GM19324 (cell line): ENCODE results near the gene SRSF8.
"Not testable (repeated sequence)": the region's sequence is repeated elsewhere in the genome, so short reads cannot be mapped to it uniquely, and the experiment has no call there.

Experiments
- ATAC-seq: cut with Tn5 transposase; IDR thresholded peaks from one replicate; pipeline ENCODE4 v1.9.1; 2021; ENCODE audit warnings: mild to moderate bottlenecking, moderate library complexity; ENCODE audit not compliant: unreplicated experiment, low FRiP score

Gene SRSF8

GRCh38 chr11:95093548-95093947, 26.8 kb downstream of the SRSF8 start:
- ATAC-seq: no peak

- peak; percentile 76 for ATAC-seq
These were observed 29.3 kb downstream of the SRSF8 start for GRCh38 chr11:95095858-95096587.

- ATAC-seq: no peak
These were observed 30.5 kb downstream of the SRSF8 start for GRCh38 chr11:95097209-95097608.

GRCh38 chr11:95098826-95099225, 32.1 kb downstream of the SRSF8 start:
- ATAC-seq: no peak

GRCh38 chr11:95100191-95100648, 33.5 kb downstream of the SRSF8 start:
- ATAC-seq: no peak

- ATAC-seq: no peak
These were observed 34.3 kb downstream of the SRSF8 start for GRCh38 chr11:95100856-95101507.

GRCh38 chr11:95101935-95102334, 35.2 kb downstream of the SRSF8 start:
- ATAC-seq: no peak

- ATAC-seq: no peak
These were observed 36.0 kb downstream of the SRSF8 start for GRCh38 chr11:95102733-95103132.

GRCh38 chr11:95103701-95104100, 37.0 kb downstream of the SRSF8 start:
- ATAC-seq: no peak

GRCh38 chr11:95104121-95104830, 37.6 kb downstream of the SRSF8 start:
- no peak for ATAC-seq

- ATAC-seq: no peak
These were observed 38.1 kb downstream of the SRSF8 start for GRCh38 chr11:95104856-95105255.

GRCh38 chr11:95108159-95108611, 41.5 kb downstream of the SRSF8 start:
- ATAC-seq: no peak

- ATAC-seq: no peak
These were observed 42.2 kb downstream of the SRSF8 start for GRCh38 chr11:95108671-95109551.

GRCh38 chr11:95111471-95111870, 44.8 kb downstream of the SRSF8 start:
- ATAC-seq: not testable (repeated sequence)

GRCh38 chr11:95111923-95112540, 45.3 kb downstream of the SRSF8 start:
- no peak for ATAC-seq

GRCh38 chr11:95115597-95115996, 48.9 kb downstream of the SRSF8 start:
- no peak for ATAC-seq

- ATAC-seq: no peak
These were observed 52.8 kb downstream of the SRSF8 start for GRCh38 chr11:95119361-95120060.
